GM12878 (cell line): ENCODE measurements around the gene ZNF841. TPM values are rescaled to one million over a fixed set of nuclear protein-coding genes. Genes with fewer than 3 reads are reported as not detected.

Source experiments
- ATAC-seq: fragments of 200-7000 bp; cut with Tn5 transposase; 3 replicates; pipeline ENCODE4 v1.9.1; 2020; ENCODE audit warnings: mild to moderate bottlenecking, moderate library complexity
- Bru-seq: library from RNA; stranded (reverse); fragments of 400-500 nt; gene quantifications from one replicate; lab custom pipeline; 2021; lab: Mats Ljungman, UMichigan
- BruChase-seq, 2 experiments: library from RNA; stranded (reverse); fragments of 400-500 nt; gene quantifications; one replicate each; lab custom pipeline; 2021; lab: Mats Ljungman, UMichigan
- BruUV-seq: library from RNA; stranded (reverse); fragments of 400-500 nt; replicated peaks from 2 replicates; lab custom pipeline; 2021; lab: Mats Ljungman, UMichigan
- CTCF ChIA-PET: fragments of 300-600 bp; sonication (Branson Sonifier 250); formaldehyde crosslinking; extraction: SDS; loops from one replicate; lab custom pipeline; 2021; ENCODE audit warnings: inconsistent platforms; lab: Yijun Ruan, JAX
- POLR2A ChIA-PET: fragments of 350-600 bp; formaldehyde crosslinking; extraction: SDS; loops from one replicate; lab custom pipeline; 2021; ENCODE audit warnings: inconsistent platforms; lab: Charles Lee
- RAD21 ChIA-PET: fragments of 300-600 bp; sonication (Branson Sonifier 250); formaldehyde crosslinking; loops from one replicate; lab custom pipeline; 2023; ENCODE audit warnings: antibody characterized with exemption; ENCODE audit not compliant: unreplicated experiment; lab: Charles Lee
- SMC1A ChIA-PET: fragments of 300-600 bp; sonication (Branson Sonifier 250); formaldehyde crosslinking; loops from one replicate; lab custom pipeline; 2023; ENCODE audit not compliant: unreplicated experiment, uncharacterized antibody; lab: Charles Lee
- DNase-seq: peaks from one replicate; pipeline ENCODE4 v3.0.0-alpha.2; 2011; ENCODE audit warnings: low read depth, low spot score
- FAIRE-seq: peaks from 3 replicates; lab custom pipeline; 2011; peaks lifted over from hg19 to GRCh38; lab: Jason Lieb, UNC
- H2AFZ ChIP-seq: 2 replicates; pipeline ENCODE4 v1.6.0; 2011; ENCODE audit warnings: low read depth, low read length, control low read depth; ENCODE audit not compliant: control insufficient read depth
- H3K27ac ChIP-seq: 2 replicates; pipeline ENCODE4 v1.5.1; 2011; ENCODE audit warnings: control low read depth; ENCODE audit not compliant: control insufficient read depth, insufficient read depth
- H3K27me3 ChIP-seq, 2 experiments: replicated peaks in 1 of 2; 2 replicates each; pipeline versions ENCODE4 v1.6.0 to v1.6.1; 2011; ENCODE audit warnings: low read length in 1 of 2; ENCODE audit not compliant: control insufficient read depth in 2 of 2, insufficient read depth in 2 of 2
- H3K36me3 ChIP-seq, 2 experiments: 2 replicates each; pipeline ENCODE4 v1.5.1; 2011; ENCODE audit warnings: low read length in 1 of 2; ENCODE audit not compliant: control insufficient read depth in 2 of 2, insufficient read depth in 2 of 2
- H3K4me1 ChIP-seq: 2 replicates; pipeline ENCODE4 v1.6.1; 2011; ENCODE audit warnings: mild to moderate bottlenecking, low read length, moderate library complexity, mixed read lengths; ENCODE audit not compliant: control insufficient read depth, insufficient read depth
- H3K4me2 ChIP-seq: 2 replicates; pipeline ENCODE4 v1.6.0; 2011; ENCODE audit warnings: control low read depth; ENCODE audit not compliant: control insufficient read depth, insufficient read depth
- H3K4me3 ChIP-seq: fragments of 200-600 bp; sonication (generic); 2 replicates; pipeline ENCODE4 v1.5.1; 2016
- H3K79me2 ChIP-seq: 2 replicates; pipeline ENCODE4 v1.6.0; 2011; ENCODE audit warnings: low read length; ENCODE audit not compliant: control insufficient read depth, insufficient read depth
- H3K9ac ChIP-seq: 2 replicates; pipeline ENCODE4 v1.8.0; 2011; ENCODE audit warnings: low read length, control low read depth, mixed read lengths; ENCODE audit not compliant: control insufficient read depth, insufficient read depth
- H3K9me3 ChIP-seq: replicated peaks from 3 replicates; pipeline ENCODE4 v1.5.1; 2011; ENCODE audit warnings: mild to moderate bottlenecking, low read length; ENCODE audit not compliant: control insufficient read depth, insufficient read depth
- H4K20me1 ChIP-seq: 2 replicates; pipeline ENCODE4 v1.6.0; 2011; ENCODE audit not compliant: control insufficient read depth, insufficient read depth
- CEBPB ChIP-seq, 2 experiments: fragments of 150-350 bp in 1 of 2; IDR thresholded peaks; 2 replicates each; pipeline ENCODE4 v1.6.1; 2012 to 2014; ENCODE audit warnings: low read depth in 2 of 2, low read length in 2 of 2, borderline replicate concordance in 1 of 2, inconsistent platforms in 1 of 2
- CHD1 ChIP-seq: IDR thresholded peaks from 2 replicates; pipeline ENCODE4 v1.6.1; 2012; ENCODE audit warnings: low read depth, low read length, improper control_type of control experiment
- EED ChIP-seq: sonication (generic); IDR thresholded peaks from 2 replicates; pipeline ENCODE4 v1.6.1; 2016; ENCODE audit warnings: antibody characterized with exemption, low read depth
- EGR1 ChIP-seq, 2 experiments: IDR thresholded peaks; 1 replicate in 1 of 2; 2 replicates in 1 of 2; pipeline ENCODE4 v1.6.1; 2011 to 2012; ENCODE audit warnings: low read depth in 2 of 2, low read length in 2 of 2, borderline replicate concordance in 1 of 2, mild to moderate bottlenecking in 1 of 2, moderate library complexity in 1 of 2
- GABPA ChIP-seq: IDR thresholded peaks from 2 replicates; pipeline ENCODE4 v1.6.1; 2014; ENCODE audit warnings: antibody characterized with exemption, low read depth, mild to moderate bottlenecking, inconsistent platforms
- GATAD2B ChIP-seq: fragments of 450-650 bp; conservative IDR thresholded peaks from 2 replicates; pipeline ENCODE4 v1.6.1; 2017; ENCODE audit warnings: low read depth, mild to moderate bottlenecking, moderate library complexity
- NR2C1 ChIP-seq: fragments of 450-650 bp; IDR thresholded peaks from 2 replicates; pipeline ENCODE4 v1.6.1; 2017; ENCODE audit warnings: antibody characterized with exemption, mild to moderate bottlenecking, moderate library complexity
- POLR2A ChIP-seq: IDR thresholded peaks from 2 replicates; pipeline ENCODE4 v1.6.1; 2011; ENCODE audit warnings: low read depth, mild to moderate bottlenecking, low read length
- POLR2AphosphoS5 ChIP-seq: IDR thresholded peaks from 2 replicates; pipeline ENCODE4 v1.6.1; 2011; ENCODE audit warnings: mild to moderate bottlenecking, low read length, inconsistent platforms
- SIX5 ChIP-seq: IDR thresholded peaks from 2 replicates; pipeline ENCODE4 v1.6.1; 2011; ENCODE audit warnings: mild to moderate bottlenecking, low read depth, low read length, moderate library complexity; ENCODE audit not compliant: severe bottlenecking
- SMAD5 ChIP-seq: IDR thresholded peaks from 2 replicates; pipeline ENCODE4 v1.6.1; 2016; ENCODE audit warnings: antibody characterized with exemption, low read depth
- SP1 ChIP-seq: IDR thresholded peaks from one replicate; pipeline ENCODE4 v1.6.1; 2011; ENCODE audit warnings: low read depth, low read length
- STAT1 ChIP-seq: fragments of 450-650 bp; conservative IDR thresholded peaks from 2 replicates; pipeline ENCODE4 v1.6.1; 2014; ENCODE audit warnings: antibody characterized with exemption, mild to moderate bottlenecking
- ZNF24 ChIP-seq: fragments of 450-650 bp; IDR thresholded peaks from 2 replicates; pipeline ENCODE4 v1.6.1; 2017; ENCODE audit warnings: antibody characterized with exemption, mild to moderate bottlenecking
- WGBS: methylation state at CpG from one replicate; pipeline ENCODE4 v1.1.6; 2016; ENCODE audit warnings: low lambda C conversion rate; ENCODE audit not compliant: insufficient replicate concordance, insufficient coverage; ENCODE audit errors: missing lambda C conversion rate; 5-methylcytosine and 5-hydroxymethylcytosine counted together
- in situ Hi-C: fragments of 300-500 bp; cut with MboI; formaldehyde crosslinking; loops from 9 replicates; pipeline ENCODE4 v1.14.3; 2018; ENCODE audit warnings: mixed read lengths
- intact Hi-C: fragments of 100-400 bp; cut with micrococcal nuclease; formaldehyde crosslinking; loops from one replicate; pipeline ENCODE4 v1.14.2; 2022; ENCODE audit not compliant: unreplicated experiment
- long read RNA-seq, 2 experiments: library from polyadenylated mRNA; unstranded; transcript quantifications; one replicate each; pipeline ENCODE4 v2.0.0, GENCODE V29; 2019 to 2020
- polyA minus RNA-seq, 3 experiments: library from RNA; depleted of rRNA, polyadenylated mRNA; stranded (reverse); fragments of >200 nt; gene quantifications; 2 replicates each; pipeline ENCODE4 v1.2.3, GENCODE V29; 2011
- polyA plus RNA-seq, 11 experiments: library from polyadenylated mRNA; depleted of rRNA in 4 of 11; unstranded in 6 of 11; stranded (reverse) in 5 of 11; fragments of >200 nt; fragmentation: Nextera tagmentation in 4 of 11; fragmentation: Illumina TruSeq in 1 of 11; extraction: Ambion mirVana in 4 of 11; extraction: Trizol in 1 of 11; gene quantifications; 1 replicate in 1 of 11; 2 replicates in 10 of 11; pipeline versions ENCODE4 v1.2.1 to v1.2.3, GENCODE V29; 2011 to 2016; ENCODE audit warnings: inconsistent platforms in 2 of 11, missing spikeins in 2 of 11, low read depth in 1 of 11
- total RNA-seq, 4 experiments: library from RNA; depleted of rRNA in 3 of 4; stranded (reverse); fragments of >200 nt in 3 of 4; fragmentation: Illumina TruSeq in 1 of 4; extraction: Trizol in 1 of 4; gene quantifications; 2 replicates each; pipeline versions ENCODE4 v1.2.1 to v1.2.3, GENCODE V29; 2013 to 2021
- TF ChIP-seq, protein P1 (sequence below): IDR thresholded peaks from 2 replicates; pipeline ENCODE4 v1.6.1; 2011; ENCODE audit warnings: low read depth, mild to moderate bottlenecking, low read length, moderate library complexity, borderline replicate concordance; ENCODE audit errors: extremely low read depth
- TF ChIP-seq, protein P2 (sequence below): fragments of 450-650 bp; IDR thresholded peaks from 2 replicates; pipeline ENCODE4 v1.6.1; 2016; ENCODE audit warnings: mild to moderate bottlenecking, moderate library complexity, borderline replicate concordance

Gene ZNF841
- 51.1 and 52.1 TPM in 2 replicates for total RNA-seq (2013; cell fraction: nucleolus; rRNA removed)
- 8.7 and 10.4 TPM in 2 replicates for total RNA-seq (2014; rRNA removed)
- total RNA-seq (2014; rRNA removed; fragmentation: Illumina TruSeq; extraction: Trizol) = 14.5 and 15.0 TPM in 2 replicates
- 11.7 and 14.7 TPM in 2 replicates for total RNA-seq (2021)
- 9.5 TPM for polyA plus RNA-seq (2011; ENCODE audit: low read depth)
- polyA plus RNA-seq (2011; rRNA removed) = 7.9 and 12.8 TPM in 2 replicates
- 6.0 and 7.1 TPM in 2 replicates for polyA plus RNA-seq (2011; cell fraction: cytosol; rRNA removed)
- 13.1 and 13.4 TPM in 2 replicates for polyA plus RNA-seq (2011; cell fraction: nucleus; rRNA removed)
- polyA plus RNA-seq (2012) = 10.2 and 13.1 TPM in 2 replicates
- 12.9 and 17.9 TPM in 2 replicates for polyA plus RNA-seq (2014; fragmentation: Illumina TruSeq; extraction: Trizol)
- 1 to 10 TPM; 1.4 to 2.3 TPM for polyA plus RNA-seq (2014; fragmentation: Nextera tagmentation; extraction: Ambion mirVana)
- polyA plus RNA-seq (2014; rRNA removed) = 8.5 and 8.6 TPM in 2 replicates
- polyA plus RNA-seq (2016; fragmentation: Nextera tagmentation; extraction: Ambion mirVana) = 1 to 10 TPM; 4.6 to 4.8 TPM
- polyA minus RNA-seq (2011; rRNA and poly(A)+ RNA removed) = 10.1 and 11.6 TPM in 2 replicates
- 4.5 and 8.3 TPM in 2 replicates for polyA minus RNA-seq (2011; cell fraction: cytosol; rRNA and poly(A)+ RNA removed)
- polyA minus RNA-seq (2011; cell fraction: nucleus; rRNA and poly(A)+ RNA removed) = 5.4 and 7.7 TPM in 2 replicates
- percentile 85 among the genes with signal in this experiment for Bru-seq, nascent RNA
- percentile 76 among the genes with signal in this experiment for BruChase-seq, experiment 1, labeled RNA remaining after a 6-hour chase
- BruChase-seq, experiment 2, labeled RNA remaining after a 2-hour chase = percentile 82 among the genes with signal in this experiment
- long read RNA-seq, experiment 1 = 0 reads
- long read RNA-seq, experiment 2, partial matches to known transcripts = 3 of 8 reads
- long read RNA-seq, experiment 2, other reads (novel, unspliced or antisense) = 5 of 8 reads

DNA sequence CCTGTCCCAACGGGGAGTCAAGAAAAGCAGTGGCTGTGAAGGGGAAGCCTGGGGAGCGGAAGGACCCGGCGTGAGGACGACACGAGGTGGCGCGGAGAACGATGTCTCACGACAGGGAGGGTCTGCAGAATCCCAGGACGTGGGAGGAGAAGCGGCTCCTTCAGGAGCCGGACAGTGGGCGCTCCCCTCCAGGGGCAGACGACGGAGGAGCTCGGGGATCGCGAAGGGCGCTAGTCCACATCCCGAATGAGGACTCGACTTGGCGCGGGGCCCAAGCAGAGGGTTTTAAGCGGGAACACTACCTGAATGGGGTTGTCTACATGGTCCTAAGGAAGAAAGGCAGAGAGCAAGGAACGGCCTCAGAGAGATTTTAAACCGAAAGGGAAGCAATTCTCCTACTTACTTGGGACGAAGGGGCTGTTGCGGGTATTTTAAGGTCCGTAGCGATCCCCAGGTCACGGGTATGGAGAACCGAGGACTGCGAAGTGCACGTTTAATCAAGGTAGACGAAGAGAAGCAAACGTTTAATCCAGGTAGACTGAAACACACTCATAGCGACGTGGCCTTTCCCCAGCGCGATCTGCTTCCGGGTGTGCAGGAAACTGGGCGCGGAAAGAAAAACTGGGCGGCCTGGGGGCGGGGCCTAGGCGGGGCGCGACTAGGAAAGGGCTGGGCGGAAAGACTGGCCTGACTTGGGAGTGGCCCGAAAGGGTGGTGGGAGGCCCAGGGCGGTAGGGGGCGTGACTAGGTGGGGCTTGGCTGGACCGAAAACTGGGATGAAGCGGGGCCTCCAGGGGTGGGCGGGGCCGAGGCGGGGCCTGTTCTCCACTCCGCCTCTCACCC is at the start of gene ZNF841:
ZNF841 (minus strand) TSS at position 594 of the 843 bp plus-strand sequence. CDS start 10,964 bp downstream, outside the sequence.
- ChIA-PET POLR2A (no interaction called here), CTCF (no interaction called here), RAD21 (no interaction called here), SMC1A (no interaction called here)
- 7% methylated on average over 53 of the region's 59 CpGs for WGBS
- no peaks in the 10 kb centered on the region; a peak in 1 of 4 replicates for H3K36me3 ChIP-seq
- peaks cover 10% of the 10 kb centered on the region for H3K79me2 ChIP-seq
- intact Hi-C loops (no loop called here), in situ Hi-C loops (no loop called here)
- peaks cover 29% of the 10 kb centered on the region for H3K9me3 ChIP-seq
- peak; percentile 86 for FAIRE-seq
- H3K27me3 ChIP-seq = no peaks in the 10 kb centered on the region
- H3K9ac ChIP-seq = peak within 1 kb of the TSS; percentile 83
- peak; percentile 99 for ATAC-seq
- H3K4me3 ChIP-seq = peak within 1 kb of the TSS; percentile 94
- DNase-seq = peak; percentile 60
- no peaks in the 10 kb centered on the region for H4K20me1 ChIP-seq
- TSS peak; percentile 82 for BruUV-seq
- H2AFZ ChIP-seq = peak within 1 kb of the TSS; percentile 84
- H3K4me2 ChIP-seq = peak within 1 kb of the TSS; percentile 69
- H3K4me1 ChIP-seq = no peaks in the 10 kb centered on the region
- H3K27ac ChIP-seq = peak within 1 kb of the TSS; percentile 75
- no peak for TF ChIP-seq SIX5
- TF ChIP-seq SMAD5 = peak; percentile 74; the same call in 1 of the 2 replicates
- TF ChIP-seq GATAD2B = 0 out of 2 replicates have a peak, but pooled peaks have one; percentile 25
- TF ChIP-seq STAT1 = no peak
- no peak for TF ChIP-seq CHD1
- peak; percentile 55 for TF ChIP-seq SP1
- no peak for TF ChIP-seq CEBPB (IDR thresholded peaks at IDR 0.05; ENCODE audit: borderline replicate concordance in 1 of 2, low read depth in 2 of 2, low read length in 2 of 2)
- peak; percentile 90 for TF ChIP-seq NR2C1
- TF ChIP-seq POLR2A = peak; percentile 87
- no peak for TF ChIP-seq ZNF24
- TF ChIP-seq EED = peak; percentile 0; the same call in 1 of the 2 replicates
- no peak for TF ChIP-seq EGR1 (IDR thresholded peaks at IDR 0.05; ENCODE audit: borderline replicate concordance in 1 of 2, low read depth in 2 of 2, low read length in 2 of 2)
- peak; percentile 87 for TF ChIP-seq GABPA
- TF ChIP-seq, protein P1, sequence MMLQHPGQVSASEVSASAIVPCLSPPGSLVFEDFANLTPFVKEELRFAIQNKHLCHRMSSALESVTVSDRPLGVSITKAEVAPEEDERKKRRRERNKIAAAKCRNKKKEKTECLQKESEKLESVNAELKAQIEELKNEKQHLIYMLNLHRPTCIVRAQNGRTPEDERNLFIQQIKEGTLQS = no peak
- TF ChIP-seq, protein P2, sequence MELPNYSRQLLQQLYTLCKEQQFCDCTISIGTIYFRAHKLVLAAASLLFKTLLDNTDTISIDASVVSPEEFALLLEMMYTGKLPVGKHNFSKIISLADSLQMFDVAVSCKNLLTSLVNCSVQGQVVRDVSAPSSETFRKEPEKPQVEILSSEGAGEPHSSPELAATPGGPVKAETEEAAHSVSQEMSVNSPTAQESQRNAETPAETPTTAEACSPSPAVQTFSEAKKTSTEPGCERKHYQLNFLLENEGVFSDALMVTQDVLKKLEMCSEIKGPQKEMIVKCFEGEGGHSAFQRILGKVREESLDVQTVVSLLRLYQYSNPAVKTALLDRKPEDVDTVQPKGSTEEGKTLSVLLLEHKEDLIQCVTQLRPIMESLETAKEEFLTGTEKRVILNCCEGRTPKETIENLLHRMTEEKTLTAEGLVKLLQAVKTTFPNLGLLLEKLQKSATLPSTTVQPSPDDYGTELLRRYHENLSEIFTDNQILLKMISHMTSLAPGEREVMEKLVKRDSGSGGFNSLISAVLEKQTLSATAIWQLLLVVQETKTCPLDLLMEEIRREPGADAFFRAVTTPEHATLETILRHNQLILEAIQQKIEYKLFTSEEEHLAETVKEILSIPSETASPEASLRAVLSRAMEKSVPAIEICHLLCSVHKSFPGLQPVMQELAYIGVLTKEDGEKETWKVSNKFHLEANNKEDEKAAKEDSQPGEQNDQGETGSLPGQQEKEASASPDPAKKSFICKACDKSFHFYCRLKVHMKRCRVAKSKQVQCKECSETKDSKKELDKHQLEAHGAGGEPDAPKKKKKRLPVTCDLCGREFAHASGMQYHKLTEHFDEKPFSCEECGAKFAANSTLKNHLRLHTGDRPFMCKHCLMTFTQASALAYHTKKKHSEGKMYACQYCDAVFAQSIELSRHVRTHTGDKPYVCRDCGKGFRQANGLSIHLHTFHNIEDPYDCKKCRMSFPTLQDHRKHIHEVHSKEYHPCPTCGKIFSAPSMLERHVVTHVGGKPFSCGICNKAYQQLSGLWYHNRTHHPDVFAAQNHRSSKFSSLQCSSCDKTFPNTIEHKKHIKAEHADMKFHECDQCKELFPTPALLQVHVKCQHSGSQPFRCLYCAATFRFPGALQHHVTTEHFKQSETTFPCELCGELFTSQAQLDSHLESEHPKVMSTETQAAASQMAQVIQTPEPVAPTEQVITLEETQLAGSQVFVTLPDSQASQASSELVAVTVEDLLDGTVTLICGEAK = peak; percentile 84
- peak; percentile 88 for TF ChIP-seq POLR2AphosphoS5
